GM18498 (cell line): ENCODE measurements around the gene DPY19L3.
A peak's percentile ranks its signal among the peaks of the same experiment; 100 is the strongest.
"Not testable (repeated sequence)": the region's sequence is repeated elsewhere in the genome, so short reads cannot be mapped to it uniquely, and the experiment has no call there.

Source experiments
- ATAC-seq: cut with Tn5 transposase; IDR thresholded peaks from one replicate; pipeline ENCODE4 v1.9.1; 2021; ENCODE audit warnings: mild to moderate bottlenecking, moderate library complexity; ENCODE audit not compliant: unreplicated experiment

Gene DPY19L3

GRCh38 chr19:32392901-32393300 is 12.7 kb upstream of the DPY19L3 start:
- no peak for ATAC-seq

- ATAC-seq = no peak
These were observed 9.4 kb upstream of the DPY19L3 start for GRCh38 chr19:32396046-32396652.

- no peak for ATAC-seq
These were observed 7.9 kb upstream of the DPY19L3 start for GRCh38 chr19:32397671-32398101.

GRCh38 chr19:32401992-32402391 is 3.6 kb upstream of the DPY19L3 start:
- ATAC-seq = no peak

GRCh38 chr19:32403291-32403995 is 2.1 kb upstream of the DPY19L3 start:
- ATAC-seq = no peak

GRCh38 chr19:32404213-32404932 is 1.2 kb upstream of the DPY19L3 start:
- ATAC-seq = no peak

GRCh38 chr19:32404933-32405430 is 588 bp upstream of the DPY19L3 start:
- ATAC-seq = peak; percentile 11

- no peak for ATAC-seq
These were observed 812 bp downstream of the DPY19L3 start for GRCh38 chr19:32406161-32407003.

- ATAC-seq = no peak
These were observed 1.7 kb downstream of the DPY19L3 start for GRCh38 chr19:32407004-32407992.

- no peak for ATAC-seq
These were observed 9.7 kb downstream of the DPY19L3 start for GRCh38 chr19:32415246-32415645.

GRCh38 chr19:32415669-32416068 is 10.1 kb downstream of the DPY19L3 start:
- no peak for ATAC-seq

GRCh38 chr19:32416749-32417456 is 11.3 kb downstream of the DPY19L3 start:
- no peak for ATAC-seq

GRCh38 chr19:32418155-32418554 is 12.6 kb downstream of the DPY19L3 start:
- no peak for ATAC-seq

- no peak for ATAC-seq
These were observed 16.2 kb downstream of the DPY19L3 start for GRCh38 chr19:32421589-32422361.

- ATAC-seq = no peak
These were observed 16.9 kb downstream of the DPY19L3 start for GRCh38 chr19:32422435-32422834.

GRCh38 chr19:32423944-32424343 is 18.4 kb downstream of the DPY19L3 start:
- not testable (repeated sequence) for ATAC-seq

- ATAC-seq = no peak
These were observed 22.0 kb downstream of the DPY19L3 start for GRCh38 chr19:32427536-32427935.

GRCh38 chr19:32436692-32437091 is 31.1 kb downstream of the DPY19L3 start:
- no peak for ATAC-seq
